CD4-positive, alpha-beta T cell treated with Interleukin-17A for 1 hour (primary cell): ENCODE data around the gene ADAMTSL2.

ENCODE experiments used
- DNase-seq: peaks from one replicate; pipeline ENCODE4 v3.0.0-alpha.2; 2020

ADAMTSL2 gene

DNA sequence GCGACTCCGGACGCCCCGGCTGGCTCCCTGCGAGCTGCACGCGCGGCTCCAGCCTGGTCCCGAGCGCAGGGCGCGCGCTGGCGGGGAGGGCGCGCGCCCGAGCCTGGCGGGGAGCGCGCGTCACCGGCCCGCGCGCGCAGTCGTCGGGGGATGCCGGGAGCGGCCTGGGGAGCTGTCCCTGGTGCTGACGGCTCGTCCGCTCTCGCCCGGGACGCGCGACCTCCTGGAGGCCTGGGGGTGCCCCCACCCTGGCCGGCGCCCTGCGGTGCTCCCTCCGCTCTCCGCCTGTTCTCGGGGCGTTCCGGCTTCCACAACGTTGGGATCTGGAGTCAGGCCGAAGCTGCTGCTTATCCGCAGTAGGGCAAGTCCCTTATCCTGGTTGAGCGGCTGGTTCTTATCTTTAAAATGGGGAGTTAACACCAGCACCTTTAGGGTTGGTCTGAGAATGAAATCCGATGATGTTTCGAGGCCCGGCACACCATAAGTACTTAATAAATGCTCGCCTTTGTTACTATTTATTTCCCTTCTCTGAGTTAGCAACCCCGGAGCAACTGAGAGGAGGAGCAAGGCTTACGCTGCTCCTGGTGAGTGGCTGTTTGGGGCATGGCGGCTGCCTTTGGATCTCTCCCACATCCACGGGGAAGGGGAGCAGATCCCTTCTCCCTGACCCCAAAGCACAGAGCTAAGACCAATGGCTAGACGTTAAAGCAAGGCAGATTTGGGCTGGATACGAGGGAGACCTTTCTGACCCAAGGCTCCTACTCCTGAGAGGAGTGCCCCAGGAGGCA, 75.0 kb downstream of the ADAMTSL2 start, which contains the start of gene FAM163B:
TSS of gene FAM163B (minus strand) at position 79 of the 788 bp plus-strand sequence. CDS start 29,166 bp downstream, outside the sequence.
- DNase-seq = peak; percentile 4

DNA sequence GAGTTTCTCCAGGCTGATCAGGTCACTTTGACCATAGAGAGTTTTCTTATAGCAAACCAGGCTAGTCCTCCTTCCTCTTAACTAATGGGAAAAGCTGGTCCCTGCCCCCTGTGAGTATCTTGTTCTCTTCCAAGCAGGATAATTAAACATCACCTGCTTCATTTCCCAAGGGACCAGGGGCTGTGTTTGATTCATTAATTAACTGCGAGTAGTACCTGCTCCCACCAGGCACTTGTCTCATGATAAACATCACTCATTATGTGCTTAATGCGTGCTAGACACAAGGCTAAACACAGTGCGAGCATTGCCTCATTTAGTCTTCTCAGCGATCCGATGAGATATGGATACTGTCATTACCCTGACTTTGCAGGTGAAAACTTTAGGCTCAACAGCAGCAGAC, 76.3 kb downstream of the ADAMTSL2 start:
- DNase-seq = no peak

DNA sequence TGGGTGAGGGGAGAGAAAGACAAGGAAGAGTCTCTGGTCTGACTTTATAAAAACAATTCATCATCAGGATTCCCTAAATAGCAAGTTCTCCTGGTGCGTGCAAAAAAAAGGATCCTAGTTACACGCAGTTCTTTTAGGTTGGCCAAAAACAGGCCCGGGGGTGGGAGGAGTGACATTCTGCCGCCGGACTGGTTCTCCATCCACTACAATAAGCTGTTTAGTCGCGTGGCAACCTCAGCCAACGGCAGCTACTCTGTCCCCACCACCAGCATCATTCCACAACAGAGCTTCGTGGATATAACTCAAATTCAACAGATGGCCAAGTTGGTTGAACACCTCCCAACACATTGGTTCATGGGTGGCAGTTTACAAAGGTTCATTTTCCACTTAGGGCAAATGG, 77.5 kb downstream of the ADAMTSL2 start:
- no peak for DNase-seq

DNA sequence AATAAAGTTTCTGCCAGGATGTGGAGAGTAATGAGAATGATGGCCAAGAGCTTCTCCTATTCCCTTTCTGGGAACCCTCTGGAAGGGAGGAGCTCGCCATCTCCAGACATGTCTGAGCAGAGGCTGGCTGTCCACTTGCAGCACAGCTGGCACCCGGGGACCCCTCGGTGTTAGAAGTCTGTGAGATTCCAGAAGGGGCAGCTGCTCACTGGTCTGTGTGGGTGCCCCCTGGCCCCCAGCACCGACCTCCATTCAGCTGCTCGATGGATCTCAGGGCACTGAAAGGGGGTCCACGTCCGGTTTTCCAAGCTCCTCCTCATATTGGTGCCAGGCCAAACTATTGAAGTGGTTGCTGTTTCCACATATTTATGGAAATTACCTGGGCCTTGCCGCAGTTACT, 78.3 kb downstream of the ADAMTSL2 start:
- no peak for DNase-seq

DNA sequence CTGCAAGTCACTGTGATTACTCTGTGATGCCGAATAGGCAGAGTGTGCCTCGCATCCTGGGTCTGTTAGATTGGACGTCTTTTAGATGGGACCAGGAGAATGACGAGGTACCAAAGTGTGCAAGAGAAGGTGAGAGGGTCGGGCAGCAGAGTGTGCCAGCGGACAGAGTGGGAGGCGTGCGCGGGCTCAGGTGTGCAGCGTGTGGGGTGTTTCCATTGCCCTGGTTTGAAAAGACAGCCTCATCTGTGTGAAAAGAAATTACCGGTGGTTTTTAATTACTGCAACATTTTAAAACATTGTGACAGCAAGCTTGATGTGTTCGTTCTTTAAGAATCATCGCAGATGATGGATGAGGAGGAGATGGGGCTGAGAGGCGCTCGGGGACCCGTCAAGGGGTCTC, 78.9 kb downstream of the ADAMTSL2 start:
- DNase-seq = no peak

DNA sequence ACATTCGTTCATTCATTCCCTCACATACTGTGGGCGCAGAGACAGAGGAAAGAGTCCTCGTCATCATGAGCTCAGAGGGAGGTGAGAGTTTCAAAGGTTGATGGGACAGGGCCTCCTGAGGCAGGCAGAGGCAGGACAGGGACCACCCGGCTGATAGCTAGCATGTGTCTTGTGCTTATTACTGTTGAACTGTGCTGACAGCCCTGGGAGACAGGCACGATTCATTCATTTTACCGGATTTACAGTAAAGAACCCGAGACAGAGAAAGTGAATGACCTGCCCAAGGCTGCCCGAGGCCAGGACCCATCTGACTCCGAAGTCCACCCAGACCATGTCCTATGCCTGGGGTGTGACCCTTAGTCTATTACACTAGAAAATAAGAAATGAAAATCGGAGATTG, 79.6 kb downstream of the ADAMTSL2 start:
- no peak for DNase-seq

DNA sequence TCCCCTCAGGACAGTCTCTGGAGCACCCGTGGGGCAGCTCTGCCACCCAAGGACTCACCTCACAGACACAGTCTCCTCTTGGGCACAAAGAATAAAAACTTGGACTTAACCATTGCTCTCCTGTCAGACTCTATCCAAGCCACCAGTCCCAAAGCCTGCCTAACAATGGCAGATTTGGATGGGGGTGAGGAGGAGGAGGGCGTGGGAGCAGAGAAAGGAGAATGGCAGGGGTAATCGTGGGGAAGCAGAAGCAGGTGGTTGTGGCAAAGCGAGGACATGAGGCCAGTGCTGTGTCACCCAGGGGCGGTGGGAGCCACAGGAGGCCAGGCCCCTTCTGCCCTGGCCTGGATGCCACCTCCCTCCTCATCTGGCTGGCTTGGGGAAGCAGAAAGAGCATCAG, 80.2 kb downstream of the ADAMTSL2 start:
- no peak for DNase-seq

DNA sequence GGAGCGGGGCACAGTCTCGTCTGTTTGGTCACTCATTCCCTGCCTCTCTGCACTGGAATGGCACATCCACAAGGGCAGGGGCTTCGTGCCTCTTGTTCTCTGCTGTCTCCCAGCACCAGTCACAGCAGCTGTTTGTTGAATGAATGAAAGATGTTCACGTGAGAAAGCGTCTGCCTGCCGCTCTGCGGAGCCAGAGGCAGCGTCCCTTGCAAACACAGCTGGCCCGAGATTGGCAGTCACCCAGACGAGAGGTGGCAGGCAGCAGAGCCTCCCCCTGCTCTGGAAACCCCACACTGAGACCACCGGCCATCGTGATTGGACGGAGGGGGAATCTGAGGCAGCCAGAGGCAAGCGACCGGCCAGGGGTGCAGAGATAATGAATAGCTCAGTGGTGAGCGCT, 80.7 kb downstream of the ADAMTSL2 start:
- DNase-seq = no peak

DNA sequence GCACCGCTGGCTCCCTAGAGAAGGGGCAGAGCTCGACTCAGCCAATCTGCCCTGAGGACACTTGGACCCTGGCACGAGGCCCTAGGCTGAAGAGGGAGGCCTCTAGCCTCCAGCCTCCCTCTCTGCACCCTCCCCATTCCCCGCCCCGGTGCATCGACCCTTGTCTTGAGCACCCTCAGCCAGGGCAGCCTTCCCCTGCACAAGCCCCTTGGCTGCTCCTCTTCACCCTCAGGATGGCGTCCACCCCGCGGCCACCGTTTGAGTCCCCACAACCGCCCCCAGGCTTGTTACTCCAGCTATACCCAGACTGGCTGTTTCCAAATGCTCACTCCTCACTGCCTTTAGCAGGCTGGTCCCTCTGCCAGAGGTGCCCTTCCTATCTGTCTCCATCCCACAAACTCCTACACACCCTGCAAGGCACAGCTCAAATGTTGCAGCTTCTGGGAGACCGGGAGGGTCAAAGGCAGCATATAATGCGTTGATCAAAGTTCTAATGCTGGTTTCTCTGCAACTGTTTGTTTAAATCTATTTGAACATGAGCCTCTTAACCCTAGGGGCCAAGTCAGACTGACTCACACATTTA, 81.2 kb downstream of the ADAMTSL2 start:
- DNase-seq = no peak

DNA sequence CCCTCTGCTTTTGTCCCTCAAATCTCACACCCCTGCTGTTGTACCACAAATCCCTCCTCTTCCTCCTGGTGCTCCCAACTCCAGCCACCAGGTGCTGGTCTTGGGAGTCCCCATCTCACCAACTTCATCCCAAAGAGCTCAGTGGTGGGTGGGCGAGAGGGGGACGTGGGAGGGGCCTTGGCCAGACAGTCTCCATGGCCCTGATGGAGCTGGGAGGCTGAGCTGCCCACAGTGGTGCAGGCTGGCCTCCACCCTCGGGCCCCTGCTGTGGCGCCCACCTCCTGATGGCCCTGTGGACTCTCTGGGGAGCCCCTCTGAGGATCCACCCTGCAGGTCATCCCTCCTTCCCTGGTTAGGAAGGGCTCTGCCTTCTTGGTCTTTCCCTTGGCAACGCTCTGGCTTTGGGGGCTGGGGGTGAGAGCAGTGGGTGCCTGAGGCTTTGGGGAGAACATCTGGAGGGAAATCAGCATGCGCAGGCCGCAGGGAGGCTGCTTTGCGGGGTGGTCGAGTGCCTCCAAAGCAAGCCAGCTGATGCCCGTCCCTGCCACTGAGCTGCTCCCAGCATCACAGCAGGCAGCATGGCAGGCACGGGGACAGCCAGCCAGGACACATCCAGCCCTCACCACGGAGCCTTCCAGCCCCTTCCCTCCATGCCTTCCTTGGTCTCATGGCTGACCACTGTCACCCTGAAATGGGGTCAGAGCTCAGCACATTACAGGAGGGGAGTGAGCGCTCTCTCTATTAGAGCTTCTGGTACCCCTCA, 82.3 kb downstream of the ADAMTSL2 start:
- no peak for DNase-seq

DNA sequence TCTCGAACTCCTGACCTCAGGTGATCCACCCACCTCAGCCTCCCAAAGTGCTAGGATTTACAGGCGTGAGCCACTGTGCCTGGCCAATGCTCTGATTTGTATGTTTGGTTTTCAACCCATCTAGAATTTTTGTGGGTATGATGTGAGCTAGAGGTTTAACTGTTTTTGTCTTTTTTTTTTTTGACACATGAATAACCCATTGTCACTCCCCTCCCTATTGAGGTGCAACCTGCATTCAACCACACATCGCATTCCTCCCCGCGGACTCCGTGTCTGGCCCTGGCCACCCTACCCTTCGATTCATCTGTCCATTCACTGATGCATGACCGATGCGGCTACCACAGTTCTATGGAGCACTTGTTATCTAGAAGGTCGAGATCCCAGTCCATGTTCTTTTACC, 84.2 kb downstream of the ADAMTSL2 start:
- DNase-seq = no peak

DNA sequence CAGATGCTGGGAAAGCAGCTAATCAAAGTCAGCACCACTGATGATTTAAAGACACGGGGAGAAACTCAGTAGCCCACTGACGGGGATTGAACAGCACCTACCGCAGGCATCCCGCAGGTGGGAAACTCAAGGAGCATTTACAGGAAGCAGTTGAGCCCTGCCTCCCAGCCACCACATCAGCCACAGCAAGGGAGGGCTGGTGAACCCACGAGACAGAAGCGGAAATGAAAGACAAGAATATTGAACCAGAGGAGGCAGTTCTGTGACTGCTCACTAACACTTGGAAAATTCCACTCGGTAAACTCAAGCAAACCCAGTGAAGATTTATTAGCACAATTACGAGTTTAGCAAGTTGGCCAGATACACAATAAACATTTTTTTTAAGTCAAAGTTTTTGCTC, 85.3 kb downstream of the ADAMTSL2 start:
- DNase-seq = peak; percentile 57

DNA sequence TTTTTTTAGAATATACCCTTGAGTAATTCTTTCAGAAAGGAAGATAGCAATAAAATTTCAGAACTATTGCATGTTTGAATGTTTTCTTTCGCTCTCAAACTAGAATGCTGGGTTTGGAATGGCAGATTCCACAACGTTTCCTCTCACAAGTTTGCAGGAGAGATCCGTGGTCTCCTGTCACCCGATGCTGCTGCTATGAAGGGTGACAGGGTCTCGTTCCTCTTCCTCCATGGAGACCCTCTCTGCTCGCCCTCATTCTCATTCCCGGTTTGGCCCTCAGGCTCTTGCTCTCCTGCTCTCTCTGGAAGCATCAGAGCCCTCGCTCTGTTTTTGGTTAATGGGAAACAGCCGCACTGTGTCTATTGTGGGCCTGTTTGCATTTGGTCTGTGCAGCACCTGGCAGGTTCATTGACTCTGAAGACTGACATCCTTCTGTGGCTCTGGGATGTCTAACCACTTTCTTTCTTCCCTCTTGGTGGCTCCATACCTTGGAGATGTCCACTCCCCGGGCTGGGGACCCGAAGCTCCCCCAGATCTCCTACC, 87.3 kb downstream of the ADAMTSL2 start:
- no peak for DNase-seq

DNA sequence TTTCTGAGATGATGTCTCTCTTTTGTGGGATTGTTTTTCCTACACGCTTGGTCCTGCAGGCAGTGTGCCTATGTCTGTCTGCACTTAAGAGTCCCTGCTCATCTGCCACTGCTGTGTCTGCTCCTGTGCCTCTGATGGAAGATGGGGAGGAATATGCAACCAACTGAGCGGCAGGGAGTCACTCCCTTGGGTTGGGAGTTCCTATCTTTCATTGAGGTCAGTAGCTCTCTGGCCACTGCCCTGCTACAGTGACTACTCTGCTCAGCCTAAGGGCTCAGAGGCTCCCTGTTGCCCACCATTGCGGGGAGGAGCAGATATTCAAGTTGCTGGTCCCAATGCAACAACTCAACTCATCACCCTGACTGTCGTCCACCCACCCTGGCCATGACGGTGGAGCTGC, 88.1 kb downstream of the ADAMTSL2 start:
- DNase-seq = no peak
